Loucy (cell line): Measurements from ENCODE around the gene SH3RF3.

Source experiments
- H2AFZ ChIP-seq: fragments of 200-600 bp; sonication (generic); 2 replicates; pipeline ENCODE4 v1.6.0; 2016; ENCODE audit warnings: antibody characterized with exemption, mild to moderate bottlenecking, low read length, moderate library complexity
- H3F3A ChIP-seq: fragments of 200-600 bp; 2 replicates; pipeline ENCODE4 v1.6.0; 2016; ENCODE audit warnings: antibody characterized with exemption, low read depth, mild to moderate bottlenecking
- H3K27me3 ChIP-seq: fragments of 200-600 bp; sonication (generic); 2 replicates; pipeline ENCODE4 v1.6.1; 2014; ENCODE audit warnings: low read length, mild to moderate bottlenecking; ENCODE audit not compliant: insufficient read depth, poor library complexity, severe bottlenecking
- H3K36me3 ChIP-seq: fragments of 200-600 bp; sonication (generic); 2 replicates; pipeline ENCODE4 v1.6.1; 2016; ENCODE audit warnings: low read length; ENCODE audit not compliant: insufficient read depth
- H3K4me1 ChIP-seq: fragments of 200-600 bp; sonication (generic); 2 replicates; pipeline ENCODE4 v1.5.1; 2014; ENCODE audit warnings: low read length, mild to moderate bottlenecking; ENCODE audit not compliant: insufficient read depth, poor library complexity, severe bottlenecking
- H3K4me2 ChIP-seq: fragments of 200-600 bp; sonication (generic); 2 replicates; pipeline ENCODE4 v1.6.0; 2014; ENCODE audit warnings: antibody characterized with exemption, low read length, low read depth, mild to moderate bottlenecking; ENCODE audit not compliant: poor library complexity, severe bottlenecking
- H3K4me3 ChIP-seq: fragments of 200-600 bp; sonication (generic); 2 replicates; pipeline ENCODE4 v1.5.1; 2014; ENCODE audit warnings: low read length, mild to moderate bottlenecking, mixed read lengths; ENCODE audit not compliant: poor library complexity, severe bottlenecking
- H3K79me2 ChIP-seq: fragments of 200-600 bp; sonication (generic); 2 replicates; pipeline ENCODE4 v1.6.1; 2014; ENCODE audit warnings: low read length; ENCODE audit not compliant: insufficient read depth
- H3K9ac ChIP-seq: fragments of 200-600 bp; sonication (generic); 2 replicates; pipeline ENCODE4 v1.6.0; 2014; ENCODE audit warnings: mild to moderate bottlenecking, low read depth, low read length, moderate library complexity; ENCODE audit not compliant: poor library complexity, severe bottlenecking
- H3K9me2 ChIP-seq: fragments of 200-600 bp; sonication (generic); replicated peaks from 2 replicates; pipeline ENCODE4 v1.6.1; 2016; ENCODE audit warnings: low read depth, low read length, mixed read lengths
- H3K9me3 ChIP-seq: fragments of 200-600 bp; sonication (generic); 2 replicates; pipeline ENCODE4 v1.6.1; 2014; ENCODE audit warnings: mild to moderate bottlenecking, antibody characterized with exemption, low read length, low read depth; ENCODE audit not compliant: insufficient read depth
- H4K20me1 ChIP-seq: fragments of 200-600 bp; sonication (generic); 2 replicates; pipeline ENCODE4 v1.6.0; 2014; ENCODE audit warnings: antibody characterized with exemption, low read length, mild to moderate bottlenecking; ENCODE audit not compliant: insufficient read depth, poor library complexity, severe bottlenecking
- EZH2phosphoT487 ChIP-seq: fragments of 200-600 bp; IDR thresholded peaks from 2 replicates; pipeline ENCODE4 v1.6.1; 2018; ENCODE audit warnings: antibody characterized with exemption, mild to moderate bottlenecking, moderate library complexity, borderline replicate concordance
- TF ChIP-seq, protein P1 (sequence below): fragments of 200-600 bp; sonication (generic); conservative IDR thresholded peaks from 2 replicates; pipeline ENCODE4 v1.5.1; 2014; ENCODE audit warnings: mild to moderate bottlenecking, antibody characterized with exemption, low read length

The SH3RF3 gene

GRCh38 chr2:109374548-109375130, 245.6 kb downstream of the SH3RF3 start:
- no peaks in the 10 kb centered on the region for H3F3A ChIP-seq
- peaks cover 10% of the 10 kb centered on the region; the same call in 1 of the 2 replicates for H3K36me3 ChIP-seq
- no peak overlapping the region for H3K4me2 ChIP-seq
- no peaks in the 10 kb centered on the region for H3K79me2 ChIP-seq
- H4K20me1 ChIP-seq, result no peaks in the 10 kb centered on the region
- TF ChIP-seq, protein P1, sequence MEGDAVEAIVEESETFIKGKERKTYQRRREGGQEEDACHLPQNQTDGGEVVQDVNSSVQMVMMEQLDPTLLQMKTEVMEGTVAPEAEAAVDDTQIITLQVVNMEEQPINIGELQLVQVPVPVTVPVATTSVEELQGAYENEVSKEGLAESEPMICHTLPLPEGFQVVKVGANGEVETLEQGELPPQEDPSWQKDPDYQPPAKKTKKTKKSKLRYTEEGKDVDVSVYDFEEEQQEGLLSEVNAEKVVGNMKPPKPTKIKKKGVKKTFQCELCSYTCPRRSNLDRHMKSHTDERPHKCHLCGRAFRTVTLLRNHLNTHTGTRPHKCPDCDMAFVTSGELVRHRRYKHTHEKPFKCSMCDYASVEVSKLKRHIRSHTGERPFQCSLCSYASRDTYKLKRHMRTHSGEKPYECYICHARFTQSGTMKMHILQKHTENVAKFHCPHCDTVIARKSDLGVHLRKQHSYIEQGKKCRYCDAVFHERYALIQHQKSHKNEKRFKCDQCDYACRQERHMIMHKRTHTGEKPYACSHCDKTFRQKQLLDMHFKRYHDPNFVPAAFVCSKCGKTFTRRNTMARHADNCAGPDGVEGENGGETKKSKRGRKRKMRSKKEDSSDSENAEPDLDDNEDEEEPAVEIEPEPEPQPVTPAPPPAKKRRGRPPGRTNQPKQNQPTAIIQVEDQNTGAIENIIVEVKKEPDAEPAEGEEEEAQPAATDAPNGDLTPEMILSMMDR, result no peak
- TF ChIP-seq EZH2phosphoT487, result no peak
- H3K27me3 ChIP-seq, result no peaks in the 10 kb centered on the region
- H3K9ac ChIP-seq, result no peak overlapping the region
- H3K9me3 ChIP-seq, result no peaks in the 10 kb centered on the region
- H2AFZ ChIP-seq, result no peak overlapping the region
- H3K4me3 ChIP-seq, result no peak overlapping the region
- no peaks in the 10 kb centered on the region for H3K4me1 ChIP-seq
- H3K9me2 ChIP-seq, result no peaks in the 10 kb centered on the region

DNA sequence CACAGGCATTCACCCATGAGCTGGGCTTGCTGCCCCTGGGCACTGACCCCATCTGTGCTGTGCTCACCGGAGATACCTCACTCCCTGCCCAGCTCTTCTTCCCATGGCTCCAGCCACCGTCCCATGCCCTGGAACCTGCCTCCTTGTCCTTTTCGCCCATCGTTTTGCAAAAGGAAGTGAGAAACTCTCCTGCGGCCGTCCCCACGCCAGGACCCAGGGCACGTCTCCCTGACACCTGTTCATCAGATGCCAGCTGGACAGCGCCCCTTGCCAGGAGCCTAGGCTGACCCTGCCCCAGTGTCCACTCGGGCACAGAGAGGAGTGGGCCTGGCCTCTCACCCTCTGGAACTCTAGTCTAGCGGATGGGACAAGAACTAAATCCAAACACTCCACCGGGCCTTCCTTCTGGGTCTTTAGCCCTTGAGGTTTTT, 246.1 kb downstream of the SH3RF3 start:
- H3F3A ChIP-seq, result no peaks in the 10 kb centered on the region
- H3K4me1 ChIP-seq, result no peaks in the 10 kb centered on the region
- no peaks in the 10 kb centered on the region for H3K27me3 ChIP-seq
- H3K4me2 ChIP-seq, result no peak overlapping the region
- TF ChIP-seq EZH2phosphoT487, result no peak
- TF ChIP-seq, protein P1, result no peak
- no peak overlapping the region for H3K4me3 ChIP-seq
- peaks cover 10% of the 10 kb centered on the region; the same call in 1 of the 2 replicates for H3K36me3 ChIP-seq
- no peaks in the 10 kb centered on the region for H4K20me1 ChIP-seq
- no peak overlapping the region for H2AFZ ChIP-seq
- no peaks in the 10 kb centered on the region for H3K79me2 ChIP-seq
- H3K9ac ChIP-seq, result no peak overlapping the region
- H3K9me2 ChIP-seq, result no peaks in the 10 kb centered on the region
- H3K9me3 ChIP-seq, result no peaks in the 10 kb centered on the region

DNA sequence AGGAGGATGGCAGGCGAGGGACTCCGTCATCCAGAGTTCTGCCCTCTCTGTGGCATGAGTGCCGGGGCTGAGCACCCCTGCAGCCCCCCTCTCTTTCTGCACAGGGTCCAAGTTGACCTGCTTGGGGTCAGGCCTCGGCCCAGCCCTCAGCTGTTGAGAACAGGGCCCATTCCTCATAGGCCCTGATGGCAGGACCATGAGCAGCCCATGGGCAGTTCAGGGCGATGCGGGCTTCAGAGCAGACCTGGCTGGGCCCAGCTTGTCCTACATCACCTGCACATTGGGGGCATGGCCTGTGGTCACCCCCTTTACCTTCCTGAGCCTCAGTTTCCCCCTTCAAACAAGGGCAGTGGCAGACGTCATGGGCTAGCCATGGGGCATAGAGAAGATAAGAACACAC, 246.7 kb downstream of the SH3RF3 start:
- Histone ChIP-seq H3K36me3 (peaks cover 10% of the 10 kb centered on the region; the same call in 1 of the 2 replicates), H3K4me2 (no peak overlapping the region), H3K9ac (no peak overlapping the region), H3K9me3 (no peaks in the 10 kb centered on the region), H3K4me3 (no peak overlapping the region), H3K27me3 (no peaks in the 10 kb centered on the region), H3K9me2 (no peaks in the 10 kb centered on the region), H3K4me1 (no peaks in the 10 kb centered on the region), H3K79me2 (no peaks in the 10 kb centered on the region), H4K20me1 (no peaks in the 10 kb centered on the region), H3F3A (no peaks in the 10 kb centered on the region), H2AFZ (no peak overlapping the region)
- TF ChIP-seq, protein P1, result no peak
- TF ChIP-seq EZH2phosphoT487, result no peak
